ENCODE data around the gene RCOR1. TPM values are rescaled to one million over a fixed set of nuclear protein-coding genes. Genes with fewer than 3 reads are reported as not detected.

Gene RCOR1
- total RNA-seq, 4 donors from 2014 or later, result 15.7 to 31.0 (median 25.8) TPM

DNA sequence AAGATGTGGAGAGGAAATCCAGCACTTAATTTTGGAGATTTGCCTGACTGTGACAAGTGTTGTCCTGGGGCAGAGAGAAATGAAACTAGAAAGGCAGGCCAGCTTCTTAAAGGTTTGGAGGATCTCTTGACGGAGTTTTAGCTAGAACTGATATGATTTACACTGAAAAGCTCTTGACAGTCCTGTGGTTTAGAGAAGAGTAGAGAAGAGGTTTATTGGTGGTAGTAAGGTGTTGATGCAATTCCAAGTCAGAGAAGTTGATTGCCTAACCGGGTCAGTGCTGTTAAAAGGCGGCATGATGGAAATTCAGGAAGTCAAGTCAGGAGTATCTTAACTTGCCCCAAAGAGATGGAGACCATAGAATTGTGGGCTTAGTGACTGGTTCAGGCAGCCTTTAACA, 95.8 kb downstream of the RCOR1 start:
- Histone ChIP-seq H3K4me1 (peaks cover 0 to 21% (median 9%) of the 10 kb centered on the region in 4 donors), H3K9me3 (no peaks in the 10 kb centered on the region), H3K27me3 (no peaks in the 10 kb centered on the region), H3K36me3 (no peaks in the 10 kb centered on the region), H3K27ac (no peak overlapping the region), H3K4me3 (no peak overlapping the region)
- WGBS, 2 donors (ENCODE audit: low coverage in 1 of 2), result 65 to 76% methylated on average over 3 of the region's 3 CpGs
- in situ Hi-C loops (cut with MboI; ENCODE audit: low pct_ligation_motif_present in 1 of 4, low pct_unique_long_range_greater_than_20kb in 1 of 4, low sequenced_read_pairs in 3 of 4), result loop anchor here in 1 of 4 donors (25.0 kb wide), 1 partner anchor 224 kb away; the partner anchor contains the start of gene AMN
- no peak for DNase-seq
- no peak for TF ChIP-seq POLR2A (IDR thresholded peaks at IDR 0.05)
- TF ChIP-seq, protein P1, sequence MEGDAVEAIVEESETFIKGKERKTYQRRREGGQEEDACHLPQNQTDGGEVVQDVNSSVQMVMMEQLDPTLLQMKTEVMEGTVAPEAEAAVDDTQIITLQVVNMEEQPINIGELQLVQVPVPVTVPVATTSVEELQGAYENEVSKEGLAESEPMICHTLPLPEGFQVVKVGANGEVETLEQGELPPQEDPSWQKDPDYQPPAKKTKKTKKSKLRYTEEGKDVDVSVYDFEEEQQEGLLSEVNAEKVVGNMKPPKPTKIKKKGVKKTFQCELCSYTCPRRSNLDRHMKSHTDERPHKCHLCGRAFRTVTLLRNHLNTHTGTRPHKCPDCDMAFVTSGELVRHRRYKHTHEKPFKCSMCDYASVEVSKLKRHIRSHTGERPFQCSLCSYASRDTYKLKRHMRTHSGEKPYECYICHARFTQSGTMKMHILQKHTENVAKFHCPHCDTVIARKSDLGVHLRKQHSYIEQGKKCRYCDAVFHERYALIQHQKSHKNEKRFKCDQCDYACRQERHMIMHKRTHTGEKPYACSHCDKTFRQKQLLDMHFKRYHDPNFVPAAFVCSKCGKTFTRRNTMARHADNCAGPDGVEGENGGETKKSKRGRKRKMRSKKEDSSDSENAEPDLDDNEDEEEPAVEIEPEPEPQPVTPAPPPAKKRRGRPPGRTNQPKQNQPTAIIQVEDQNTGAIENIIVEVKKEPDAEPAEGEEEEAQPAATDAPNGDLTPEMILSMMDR (IDR thresholded peaks at IDR 0.05), result no peak
- no peak for TF ChIP-seq EP300 (IDR thresholded peaks at IDR 0.05; ENCODE audit: low read depth)
- TF ChIP-seq POLR2AphosphoS5 (IDR thresholded peaks at IDR 0.05), result no peak
- intact Hi-C loops (cut with DNase I; ENCODE audit: low total_unique reads), result no loop called here

DNA sequence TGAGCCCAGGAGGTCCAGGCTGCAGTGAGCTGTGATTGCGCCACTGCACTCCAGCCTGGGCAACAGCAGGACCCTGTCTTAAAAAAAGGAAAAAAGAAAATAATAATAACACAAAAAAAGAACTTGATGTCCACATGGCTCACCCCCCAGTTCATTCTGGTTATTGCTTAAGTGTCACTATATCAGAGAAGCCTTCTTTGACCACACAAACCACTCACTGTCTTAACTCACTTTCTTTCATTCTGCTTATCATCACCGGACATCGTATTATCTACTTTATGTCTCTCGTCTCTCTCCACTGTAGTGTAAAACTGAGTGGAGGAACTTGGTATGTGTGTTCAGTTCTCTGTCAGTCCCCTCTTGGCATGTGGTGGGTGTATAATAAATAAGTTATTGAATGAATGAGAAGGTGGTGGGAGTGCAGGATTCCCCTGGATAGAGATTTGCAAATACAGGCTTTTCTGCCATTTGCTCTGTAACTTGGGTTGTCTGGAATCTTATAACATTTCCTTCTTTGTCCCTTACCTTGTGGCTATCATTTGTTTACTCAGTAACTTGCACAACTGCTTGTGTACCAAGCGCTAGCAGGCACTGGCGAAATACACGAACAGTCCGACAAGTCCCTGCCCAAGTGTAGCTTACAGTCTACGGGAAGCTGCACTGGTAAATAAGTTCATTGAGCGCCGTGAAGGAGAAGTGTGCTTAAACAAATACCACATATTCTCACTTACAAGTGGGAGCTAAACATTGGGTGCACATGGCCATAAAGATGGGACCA, 98.2 kb downstream of the RCOR1 start:
- in situ Hi-C loops (cut with MboI; ENCODE audit: low pct_ligation_motif_present in 1 of 4, low pct_unique_long_range_greater_than_20kb in 1 of 4, low sequenced_read_pairs in 3 of 4) (loop anchor here in 1 of 4 donors (25.0 kb wide), 1 partner anchor 222 kb away; the partner anchor contains the start of gene AMN), intact Hi-C loops (cut with DNase I; ENCODE audit: low total_unique reads) (loop anchor here (5.0 kb wide), 1 partner anchor 227 kb away; no protein-coding TSS in a partner anchor)
- H3K36me3 ChIP-seq, result no peaks in the 10 kb centered on the region
- no peak overlapping the region for H3K27ac ChIP-seq
- 78 to 84% methylated on average over 10 to 11 of the region's 11 CpGs for WGBS, 2 donors (ENCODE audit: low coverage in 1 of 2)
- H3K27me3 ChIP-seq, result no peaks in the 10 kb centered on the region
- no peak for TF ChIP-seq EP300 (IDR thresholded peaks at IDR 0.05; ENCODE audit: low read depth)
- TF ChIP-seq POLR2A (IDR thresholded peaks at IDR 0.05), result no peak
- no peak for TF ChIP-seq POLR2AphosphoS5 (IDR thresholded peaks at IDR 0.05)
- TF ChIP-seq, protein P1 (IDR thresholded peaks at IDR 0.05), result no peak
- H3K4me3 ChIP-seq, result no peak overlapping the region
- H3K4me1 ChIP-seq, result peaks cover 5 to 36% (median 8%) of the 10 kb centered on the region in 4 donors
- no peaks in the 10 kb centered on the region for H3K9me3 ChIP-seq
- DNase-seq, result peak; percentile 14

GRCh38 chr14:102691763-102692162, 99.3 kb downstream of the RCOR1 start:
- Histone ChIP-seq H3K4me1 (peaks cover 5 to 46% (median 13%) of the 10 kb centered on the region in 4 donors), H3K27me3 (no peaks in the 10 kb centered on the region), H3K9me3 (no peaks in the 10 kb centered on the region), H3K27ac (no peak overlapping the region), H3K36me3 (no peaks in the 10 kb centered on the region), H3K4me3 (no peak overlapping the region)
- 38 to 41% methylated on average over 2 of the region's 2 CpGs for WGBS, 2 donors (ENCODE audit: low coverage in 1 of 2)
- TF ChIP-seq EP300 (IDR thresholded peaks at IDR 0.05; ENCODE audit: low read depth), result no peak
- TF ChIP-seq, protein P1 (IDR thresholded peaks at IDR 0.05), result no peak
- no peak for TF ChIP-seq POLR2A (IDR thresholded peaks at IDR 0.05)
- no peak for TF ChIP-seq POLR2AphosphoS5 (IDR thresholded peaks at IDR 0.05)
- intact Hi-C loops (cut with DNase I; ENCODE audit: low total_unique reads), result loop anchor here (5.0 kb wide), 1 partner anchor 226 kb away; no protein-coding TSS in a partner anchor
- no peak for DNase-seq
- in situ Hi-C loops (cut with MboI; ENCODE audit: low pct_ligation_motif_present in 1 of 4, low pct_unique_long_range_greater_than_20kb in 1 of 4, low sequenced_read_pairs in 3 of 4), result loop anchor here in 1 of 4 donors (25.0 kb wide), 1 partner anchor 221 kb away; the partner anchor contains the start of gene AMN

DNA sequence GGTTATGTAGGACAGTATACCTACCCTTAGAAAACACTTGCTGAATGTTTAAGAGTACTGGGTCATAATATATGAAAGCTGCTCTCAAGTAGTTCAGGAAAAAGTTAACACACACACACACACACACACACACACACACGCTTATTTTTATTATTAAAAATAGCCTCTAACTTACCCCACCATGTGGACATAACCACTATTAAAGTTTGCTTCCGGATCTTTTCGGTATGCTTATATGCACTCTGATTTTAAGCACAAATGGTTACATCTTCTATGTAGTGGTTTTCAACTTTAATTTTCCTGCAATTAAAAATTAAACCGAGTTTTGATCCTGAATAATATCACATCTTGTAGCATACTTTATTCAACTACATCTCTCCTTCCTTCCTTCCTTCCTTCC, 99.9 kb downstream of the RCOR1 start:
- H3K4me3 ChIP-seq, result no peak overlapping the region
- no peak for TF ChIP-seq POLR2A (IDR thresholded peaks at IDR 0.05)
- TF ChIP-seq EP300 (IDR thresholded peaks at IDR 0.05; ENCODE audit: low read depth), result no peak
- TF ChIP-seq POLR2AphosphoS5 (IDR thresholded peaks at IDR 0.05), result no peak
- TF ChIP-seq, protein P1 (IDR thresholded peaks at IDR 0.05), result no peak
- 71 to 85% methylated on average over 4 of the region's 4 CpGs for WGBS, 2 donors (ENCODE audit: low coverage in 1 of 2)
- H3K4me1 ChIP-seq, result peaks cover 9 to 52% (median 19%) of the 10 kb centered on the region in 4 donors
- H3K27me3 ChIP-seq, result no peaks in the 10 kb centered on the region
- DNase-seq, result no peak
- no peaks in the 10 kb centered on the region for H3K36me3 ChIP-seq
- intact Hi-C loops (cut with DNase I; ENCODE audit: low total_unique reads) (loop anchor here (5.0 kb wide), 1 partner anchor 225 kb away; no protein-coding TSS in a partner anchor), in situ Hi-C loops (cut with MboI; ENCODE audit: low pct_ligation_motif_present in 1 of 4, low pct_unique_long_range_greater_than_20kb in 1 of 4, low sequenced_read_pairs in 3 of 4) (loop anchor here in 1 of 4 donors (25.0 kb wide), 1 partner anchor 220 kb away; the partner anchor contains the start of gene AMN)
- no peaks in the 10 kb centered on the region for H3K9me3 ChIP-seq
- H3K27ac ChIP-seq, result no peak overlapping the region

Data from transverse colon (tissue), 4 donors.